Activated naive CD8-positive, alpha-beta T cell treated with anti-CD3 and anti-CD28 coated beads, Interleukin-2, amount 50 U/mL, for 24 hours (primary cell): Measurements from ENCODE around the gene DNAJC16.
"Not testable (repeated sequence)": the region's sequence is repeated elsewhere in the genome, so short reads cannot be mapped to it uniquely, and the experiment has no call there.

Experiments
- ATAC-seq: fragments of 150-1000 bp; cut with Tn5 transposase; one replicate; pipeline ENCODE4 v1.10.0; 2021
- DNase-seq: peaks from one replicate; pipeline ENCODE4 v3.0.0; 2021
- H3K27ac Mint-ChIP-seq: one replicate; pipeline ENCODE4 v1.8.0; 2021; ENCODE audit warnings: mild to moderate bottlenecking, mixed read lengths
- H3K27me3 Mint-ChIP-seq: one replicate; pipeline ENCODE4 v1.8.0; 2021; ENCODE audit warnings: mixed read lengths
- H3K36me3 Mint-ChIP-seq: one replicate; pipeline ENCODE4 v1.8.0; 2021; ENCODE audit warnings: low read depth, mixed read lengths
- H3K4me1 Mint-ChIP-seq: one replicate; pipeline ENCODE4 v1.8.0; 2021; ENCODE audit warnings: mixed read lengths
- H3K4me3 Mint-ChIP-seq: one replicate; pipeline ENCODE4 v1.8.0; 2021; ENCODE audit warnings: mild to moderate bottlenecking, moderate library complexity, mixed read lengths
- H3K9me3 Mint-ChIP-seq: one replicate; pipeline ENCODE4 v1.8.0; 2021; ENCODE audit warnings: mixed read lengths

The DNAJC16 gene

DNA sequence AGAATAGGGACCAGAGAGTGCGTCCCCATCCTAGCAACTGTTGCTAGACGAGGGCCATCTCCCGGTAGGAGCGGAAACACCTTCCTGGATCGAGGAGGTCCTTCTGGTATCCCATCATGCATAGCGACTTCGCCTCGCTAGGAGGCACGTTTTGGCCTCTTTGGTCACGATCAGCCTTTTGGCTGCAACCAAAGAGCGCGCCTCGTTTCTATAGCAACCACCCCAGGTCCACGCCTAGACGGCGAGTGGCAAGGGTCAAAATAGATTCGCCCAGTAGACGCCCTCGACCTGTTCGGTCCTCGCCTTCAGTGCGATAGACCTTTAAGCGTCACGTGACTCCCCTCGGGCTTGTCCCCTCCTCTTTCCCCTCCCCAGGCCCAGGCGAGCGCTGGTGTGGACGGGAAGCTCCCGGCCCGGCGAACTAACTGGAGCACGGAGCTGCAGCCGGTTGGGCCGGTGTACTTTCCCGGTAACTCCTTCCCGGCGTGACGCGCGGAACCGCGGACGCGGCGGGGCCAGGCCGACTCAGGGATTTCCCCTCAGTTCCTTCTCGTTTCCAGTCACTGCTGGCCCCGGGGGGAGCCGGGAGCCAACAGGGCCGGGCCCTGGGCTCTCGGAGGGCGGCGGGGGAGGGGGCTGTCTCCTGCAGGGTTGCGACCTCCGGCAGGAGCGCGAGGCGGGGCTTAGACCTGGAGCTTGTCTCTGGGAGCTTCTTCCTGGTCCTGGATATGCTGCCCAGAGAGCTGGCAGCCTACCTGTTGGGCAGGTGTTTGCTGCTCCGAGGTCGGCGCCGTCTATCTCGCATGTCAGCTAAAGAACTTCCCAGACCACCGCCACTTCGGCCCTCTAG is at the start of gene DNAJC16:
DNAJC16 (plus strand) TSS at position 359 of the 850 bp plus-strand sequence. CDS start 2,258 bp downstream, outside the sequence.
- DNase-seq, result peak; percentile 96
- peak within 1 kb of the TSS; percentile 98 for H3K27ac Mint-ChIP-seq
- no peaks in the 10 kb centered on the region for H3K9me3 Mint-ChIP-seq
- H3K36me3 Mint-ChIP-seq, result peaks cover 5% of the 10 kb centered on the region
- H3K27me3 Mint-ChIP-seq, result peaks cover 4% of the 10 kb centered on the region
- peak within 1 kb of the TSS; percentile 85 for H3K4me3 Mint-ChIP-seq
- peaks cover 44% of the 10 kb centered on the region for H3K4me1 Mint-ChIP-seq
- ATAC-seq, result peak; percentile 70

DNA sequence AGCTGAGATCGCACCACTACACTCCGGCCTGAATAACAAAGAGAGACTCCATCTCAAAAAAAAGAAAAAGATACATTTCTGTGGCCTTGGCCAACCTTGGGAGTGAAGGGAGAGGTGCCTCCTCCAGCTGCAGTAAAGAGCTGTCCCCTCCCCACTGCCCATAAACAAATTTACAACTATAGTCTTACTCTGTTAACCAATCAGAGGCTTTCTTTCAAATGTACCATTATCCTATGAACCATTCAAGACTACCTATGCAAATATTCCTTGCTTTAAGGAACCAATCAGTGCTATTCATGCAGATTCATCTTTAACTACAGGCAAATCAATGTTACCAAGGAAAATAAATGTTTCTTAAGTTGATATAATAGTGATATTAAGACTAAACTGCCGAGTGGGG is 49.7 kb upstream of the DNAJC16 start:
- H3K27me3 Mint-ChIP-seq, result no peaks in the 10 kb centered on the region
- no peak for ATAC-seq
- no peak overlapping the region for H3K4me3 Mint-ChIP-seq
- H3K4me1 Mint-ChIP-seq, result no peaks in the 10 kb centered on the region
- no peak for DNase-seq
- no peaks in the 10 kb centered on the region for H3K36me3 Mint-ChIP-seq
- H3K27ac Mint-ChIP-seq, result no peak overlapping the region
- H3K9me3 Mint-ChIP-seq, result no peaks in the 10 kb centered on the region

DNA sequence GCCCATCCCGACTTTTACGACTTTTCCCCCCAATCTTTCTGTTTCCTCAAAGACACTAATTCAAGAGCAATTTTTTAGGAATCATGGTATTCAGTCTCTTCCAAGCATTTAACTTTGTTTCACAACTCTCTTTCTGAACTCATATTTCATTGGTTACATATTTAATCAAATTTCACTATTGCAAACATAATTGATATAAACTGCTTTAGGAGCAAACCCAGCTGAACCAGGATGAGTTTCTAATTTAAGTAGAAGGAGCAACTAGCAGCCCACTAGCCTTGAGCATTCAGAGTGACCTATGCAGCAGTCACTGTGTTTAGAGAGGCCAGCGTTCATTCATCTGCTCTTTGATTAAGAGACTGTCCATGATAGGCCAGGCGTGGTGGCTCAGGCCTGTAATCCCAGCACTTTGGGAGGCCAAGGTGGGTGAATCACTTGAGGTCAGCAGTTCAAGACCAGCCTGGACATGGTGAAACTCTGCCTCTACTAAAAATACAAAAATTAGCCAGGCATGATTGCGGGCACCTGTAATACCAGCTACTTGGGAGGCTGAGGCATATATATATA is 48.9 kb upstream of the DNAJC16 start:
- Mint-ChIP-seq H3K27ac (no peak overlapping the region), H3K36me3 (no peaks in the 10 kb centered on the region), H3K9me3 (no peaks in the 10 kb centered on the region), H3K4me3 (no peak overlapping the region), H3K4me1 (no peaks in the 10 kb centered on the region), H3K27me3 (no peaks in the 10 kb centered on the region)
- DNase-seq, result no peak
- no peak for ATAC-seq

DNA sequence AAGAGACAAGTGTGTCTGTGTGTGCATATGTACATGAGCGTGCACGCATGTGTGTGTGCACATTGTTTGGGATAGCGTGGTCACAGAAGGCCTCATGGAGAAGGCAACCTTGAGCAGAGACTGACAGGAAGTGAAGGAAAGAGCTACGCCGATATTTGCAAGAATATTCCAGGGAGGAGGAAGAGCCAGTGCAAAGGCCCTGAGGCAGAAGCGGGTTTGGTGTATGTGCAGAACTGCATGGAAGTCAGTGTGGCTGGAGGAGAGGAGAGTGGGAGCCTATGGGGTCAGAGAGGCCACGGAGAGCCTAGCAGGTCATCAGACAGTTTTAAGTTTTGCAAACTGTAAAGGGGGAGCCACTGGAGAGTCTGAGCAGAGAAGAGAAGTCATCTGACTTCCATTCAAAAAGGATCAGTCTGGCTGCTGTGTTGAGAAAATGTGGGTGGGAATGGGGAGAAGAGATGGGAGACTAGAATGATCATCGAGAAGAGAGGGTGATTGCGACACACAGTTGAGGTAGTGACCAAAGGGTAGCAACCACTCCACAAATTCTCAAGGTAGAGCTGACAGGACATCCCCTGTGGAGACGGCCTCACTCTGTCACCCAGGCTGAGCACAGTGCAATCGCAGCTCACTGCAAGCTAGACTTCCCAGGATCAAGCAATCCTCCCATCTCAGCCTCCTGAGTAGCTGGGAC is 46.8 kb upstream of the DNAJC16 start:
- no peak for DNase-seq
- Mint-ChIP-seq H3K4me1 (no peaks in the 10 kb centered on the region), H3K27ac (no peak overlapping the region), H3K36me3 (no peaks in the 10 kb centered on the region), H3K4me3 (no peak overlapping the region), H3K9me3 (no peaks in the 10 kb centered on the region), H3K27me3 (no peaks in the 10 kb centered on the region)
- ATAC-seq, result no peak

DNA sequence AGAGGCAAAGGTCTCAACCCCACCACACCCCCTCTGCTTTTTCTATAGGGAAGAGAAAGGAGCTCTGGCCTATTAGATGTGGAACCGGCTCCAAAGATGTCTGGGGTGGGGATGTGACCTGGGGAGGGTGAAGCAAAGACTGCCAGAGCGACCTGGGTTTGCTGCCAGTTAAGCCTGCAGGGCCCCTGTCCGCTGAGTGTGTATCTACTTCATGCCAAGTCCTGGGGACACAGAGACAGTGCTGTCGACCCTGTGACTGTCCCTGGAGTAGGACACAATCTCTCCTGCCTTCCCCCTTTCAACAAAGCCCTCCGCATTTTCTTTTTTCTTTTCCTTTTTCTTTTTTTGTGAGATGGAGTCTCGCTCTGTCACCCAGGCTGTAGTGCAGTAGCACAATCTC is 44.2 kb upstream of the DNAJC16 start:
- not testable (repeated sequence) for DNase-seq, ATAC-seq, H3K36me3 Mint-ChIP-seq

DNA sequence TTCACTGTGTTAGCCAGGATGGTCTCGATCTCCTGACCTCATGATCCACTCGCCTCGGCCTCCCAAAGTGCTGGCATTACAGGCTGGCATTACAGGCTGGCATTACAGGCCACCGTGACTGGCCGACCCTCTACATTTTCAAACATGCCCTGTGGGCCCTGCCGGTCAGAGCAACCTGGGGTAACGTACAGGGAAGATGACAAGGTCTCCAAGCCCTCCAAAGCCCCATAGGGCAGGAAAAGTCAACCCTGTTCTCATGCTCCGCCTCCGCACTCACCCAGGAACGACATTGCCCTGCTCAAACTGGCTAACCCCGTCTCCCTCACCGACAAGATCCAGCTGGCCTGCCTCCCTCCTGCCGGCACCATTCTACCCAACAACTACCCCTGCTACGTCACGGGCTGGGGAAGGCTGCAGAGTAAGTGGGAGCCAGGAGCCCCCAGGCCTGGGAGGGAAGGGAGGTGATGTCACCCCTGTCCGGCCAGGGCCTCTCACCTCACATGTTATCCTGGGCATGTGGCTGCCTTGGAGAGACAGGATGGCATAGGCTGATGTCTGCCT is 43.6 kb upstream of the DNAJC16 start:
- H3K36me3 Mint-ChIP-seq, ATAC-seq, H3K4me3 Mint-ChIP-seq, H3K9me3 Mint-ChIP-seq, H3K27me3 Mint-ChIP-seq, H3K4me1 Mint-ChIP-seq, H3K27ac Mint-ChIP-seq, DNase-seq: not testable (repeated sequence)

More for the DNA sequence above, 44.2 kb upstream of the DNAJC16 start:
- H3K4me1 Mint-ChIP-seq, H3K27me3 Mint-ChIP-seq, H3K4me3 Mint-ChIP-seq, H3K9me3 Mint-ChIP-seq, H3K27ac Mint-ChIP-seq: not testable (repeated sequence)

DNA sequence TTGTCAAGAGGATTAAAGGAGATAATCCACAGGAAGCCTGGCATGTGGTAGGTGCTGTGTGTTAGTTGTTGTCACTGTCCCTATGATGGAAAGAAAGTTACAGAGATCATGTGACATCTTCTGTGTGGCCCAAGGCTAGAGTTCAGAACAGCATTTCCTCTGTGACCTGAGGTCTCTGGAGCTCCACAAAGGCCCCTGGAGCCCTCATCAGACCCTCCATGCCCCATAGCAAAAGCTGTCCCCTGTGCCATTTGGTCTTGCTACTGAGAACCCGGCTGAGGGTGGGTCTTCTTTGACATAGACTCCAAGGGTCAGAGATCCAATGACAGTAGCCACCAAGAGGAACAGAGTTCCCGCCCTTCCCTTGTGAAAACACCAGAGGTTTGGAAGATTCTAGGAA is 42.7 kb upstream of the DNAJC16 start:
- no peaks in the 10 kb centered on the region for H3K27me3 Mint-ChIP-seq
- no peak for ATAC-seq
- no peak for DNase-seq
- no peak overlapping the region for H3K4me3 Mint-ChIP-seq
- H3K36me3 Mint-ChIP-seq, result peaks cover 3% of the 10 kb centered on the region
- no peaks in the 10 kb centered on the region for H3K9me3 Mint-ChIP-seq
- H3K27ac Mint-ChIP-seq, result no peak overlapping the region
- no peaks in the 10 kb centered on the region for H3K4me1 Mint-ChIP-seq

- not testable (repeated sequence) for DNase-seq, H3K4me3 Mint-ChIP-seq, ATAC-seq, H3K4me1 Mint-ChIP-seq, H3K27me3 Mint-ChIP-seq, H3K9me3 Mint-ChIP-seq, H3K36me3 Mint-ChIP-seq, H3K27ac Mint-ChIP-seq
These were observed 42.2 kb upstream of the DNAJC16 start for GRCh38 chr1:15484443-15484842.

- H3K27me3 Mint-ChIP-seq, result no peaks in the 10 kb centered on the region
- no peak overlapping the region for H3K4me3 Mint-ChIP-seq
- H3K9me3 Mint-ChIP-seq, result no peaks in the 10 kb centered on the region
- H3K27ac Mint-ChIP-seq, result no peak overlapping the region
- H3K36me3 Mint-ChIP-seq, result peaks cover 3% of the 10 kb centered on the region
- no peak for DNase-seq
- ATAC-seq, result no peak
- H3K4me1 Mint-ChIP-seq, result no peaks in the 10 kb centered on the region
These were observed 41.0 kb upstream of the DNAJC16 start for GRCh38 chr1:15485636-15486035.

DNA sequence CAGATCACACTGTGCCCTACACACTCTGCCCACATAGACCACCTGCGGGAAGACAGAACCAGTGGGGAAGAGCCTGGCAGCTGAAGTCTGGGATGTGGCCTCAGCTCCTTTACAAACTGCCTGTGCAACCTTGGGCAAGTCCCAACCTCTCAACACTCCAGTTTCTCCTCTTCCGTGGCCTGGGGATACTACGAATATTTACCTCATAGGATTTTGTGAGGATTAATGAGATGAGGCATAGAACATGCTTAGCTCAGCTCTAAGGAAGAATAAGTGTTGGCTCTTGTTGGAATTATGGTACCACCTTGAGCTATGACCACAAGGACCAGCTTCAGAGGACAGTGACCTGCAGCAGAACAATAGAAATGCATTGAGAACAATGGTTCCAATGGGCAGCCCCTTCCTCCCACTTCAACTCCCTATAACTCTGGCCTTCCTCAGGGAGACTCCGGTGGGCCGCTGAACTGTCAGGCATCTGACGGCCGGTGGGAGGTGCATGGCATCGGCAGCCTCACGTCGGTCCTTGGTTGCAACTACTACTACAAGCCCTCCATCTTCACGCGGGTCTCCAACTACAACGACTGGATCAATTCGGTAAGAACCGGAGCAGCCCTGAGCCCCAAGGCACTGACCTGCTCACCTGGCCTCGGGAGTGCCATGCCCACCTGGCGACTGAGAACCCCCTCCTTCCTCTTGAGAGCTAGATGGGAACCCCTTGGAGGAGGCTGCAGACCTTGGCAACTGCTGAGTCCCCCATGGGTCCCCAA is 39.6 kb upstream of the DNAJC16 start:
- not testable (repeated sequence) for DNase-seq, H3K27me3 Mint-ChIP-seq, ATAC-seq, H3K9me3 Mint-ChIP-seq, H3K27ac Mint-ChIP-seq, H3K4me3 Mint-ChIP-seq, H3K36me3 Mint-ChIP-seq, H3K4me1 Mint-ChIP-seq

DNA sequence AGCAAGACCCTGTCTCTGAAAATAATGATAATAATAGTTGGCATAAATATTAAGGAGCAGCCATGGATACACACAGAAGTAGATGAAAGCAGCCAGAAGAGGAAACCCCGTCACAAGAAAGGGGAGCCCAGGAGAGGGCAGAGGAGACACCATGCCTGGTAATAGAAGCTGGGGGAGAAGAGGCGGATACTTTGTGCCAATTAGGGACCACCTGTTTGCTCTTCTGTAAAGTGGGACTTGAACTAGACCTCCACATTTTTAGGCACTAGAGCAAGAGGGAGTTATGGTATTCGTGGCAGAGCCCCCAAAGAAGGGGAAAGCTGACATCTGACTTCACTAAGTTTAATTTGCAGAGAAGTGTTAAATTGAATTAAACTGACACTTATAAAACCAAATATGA is 38.3 kb upstream of the DNAJC16 start:
- Mint-ChIP-seq H3K9me3 (no peaks in the 10 kb centered on the region), H3K36me3 (peaks cover 4% of the 10 kb centered on the region), H3K4me3 (no peak overlapping the region), H3K4me1 (peaks cover 2% of the 10 kb centered on the region), H3K27me3 (no peaks in the 10 kb centered on the region), H3K27ac (no peak overlapping the region)
- no peak for ATAC-seq
- DNase-seq, result no peak

DNA sequence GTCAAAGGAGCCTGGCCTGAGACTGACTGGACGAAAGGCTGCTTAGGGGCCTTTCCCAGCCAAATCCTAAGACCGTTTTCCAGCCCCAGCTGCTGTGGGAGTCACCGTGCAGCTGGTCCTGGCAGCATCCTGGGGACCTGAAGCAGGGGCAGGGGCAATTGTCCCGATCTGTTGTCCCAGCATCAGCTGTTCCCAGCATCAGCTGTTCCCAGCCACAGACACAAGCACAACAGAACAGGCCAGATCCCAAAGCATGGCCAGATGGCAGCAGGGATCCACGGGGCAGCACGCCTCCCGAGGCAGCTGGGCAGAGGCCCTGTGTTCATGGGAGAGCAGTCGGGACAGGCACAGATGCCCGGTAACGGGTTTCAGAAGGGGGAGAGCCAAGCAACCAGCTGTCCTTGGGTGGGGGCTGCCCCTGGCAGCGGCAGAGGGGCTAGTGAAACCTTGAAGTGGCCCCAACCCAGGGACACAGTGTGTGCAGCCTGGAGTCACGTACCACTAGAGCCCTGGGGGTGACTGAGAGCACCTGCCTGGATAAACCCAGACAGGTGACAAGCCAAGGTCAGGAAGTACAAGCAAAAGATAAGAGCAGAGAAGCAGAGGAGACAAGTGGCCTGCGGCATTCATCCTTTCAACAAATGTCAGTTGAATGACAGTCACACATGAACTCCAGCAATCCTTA is 37.5 kb upstream of the DNAJC16 start:
- H3K27me3 Mint-ChIP-seq, result no peaks in the 10 kb centered on the region
- no peak for DNase-seq
- no peak for ATAC-seq
- H3K9me3 Mint-ChIP-seq, result no peaks in the 10 kb centered on the region
- H3K36me3 Mint-ChIP-seq, result peaks cover 4% of the 10 kb centered on the region
- H3K4me3 Mint-ChIP-seq, result no peak overlapping the region
- no peak overlapping the region for H3K27ac Mint-ChIP-seq
- H3K4me1 Mint-ChIP-seq, result peaks cover 2% of the 10 kb centered on the region

GRCh38 chr1:15491010-15491409 is 35.6 kb upstream of the DNAJC16 start:
- H3K27me3 Mint-ChIP-seq, H3K27ac Mint-ChIP-seq, H3K4me3 Mint-ChIP-seq, H3K4me1 Mint-ChIP-seq, H3K36me3 Mint-ChIP-seq, H3K9me3 Mint-ChIP-seq, DNase-seq: not testable (repeated sequence)
- ATAC-seq, result peak; percentile 71

DNA sequence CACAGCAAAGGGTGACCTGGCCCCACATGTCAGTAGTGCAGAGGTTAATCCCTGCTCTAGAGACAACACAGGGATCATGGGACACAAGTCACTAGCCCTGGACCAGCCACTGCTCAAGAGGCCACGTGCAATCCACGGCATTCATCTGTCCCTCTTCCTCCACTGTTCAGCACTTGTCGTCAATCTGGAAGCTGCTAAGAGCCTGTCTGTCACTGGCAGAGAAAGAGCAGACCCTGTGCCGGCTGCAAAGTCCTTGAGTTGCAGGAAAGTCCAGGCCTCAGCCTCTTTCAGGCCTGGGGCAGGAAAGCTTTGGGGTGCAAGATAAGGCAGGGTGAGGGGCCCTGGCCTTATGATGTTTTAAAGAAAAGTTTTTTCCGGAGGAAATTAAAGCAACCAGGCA is 34.1 kb upstream of the DNAJC16 start:
- ATAC-seq (no peak), DNase-seq (no peak)
- Mint-ChIP-seq H3K9me3 (no peaks in the 10 kb centered on the region), H3K27ac (no peak overlapping the region), H3K36me3 (peaks cover 7% of the 10 kb centered on the region), H3K4me1 (peaks cover 2% of the 10 kb centered on the region), H3K4me3 (no peak overlapping the region), H3K27me3 (no peaks in the 10 kb centered on the region)
